Endothelial cell of umbilical vein (primary cell): ENCODE results near the gene ETHE1. TPM values are rescaled to one million over a fixed set of nuclear protein-coding genes. Genes with fewer than 3 reads are reported as not detected.

Source experiments
- BruUV-seq: library from RNA; stranded (reverse); fragments of 400-500 nt; replicated peaks from 2 replicates; lab custom pipeline; 2021; lab: Mats Ljungman, UMichigan
- CTCF ChIA-PET: fragments of 300-600, 350-600 bp; sonication (Branson Sonifier 250); formaldehyde crosslinking; loops from one replicate; lab custom pipeline; 2021; ENCODE audit warnings: antibody characterized with exemption, inconsistent platforms; lab: Charles Lee
- POLR2A ChIA-PET: fragments of 300-600, 350-600 bp; sonication (Branson Sonifier 250); formaldehyde crosslinking; loops from one replicate; lab custom pipeline; 2021; ENCODE audit warnings: antibody characterized with exemption, inconsistent platforms; lab: Charles Lee
- DNase-seq: peaks from one replicate; pipeline ENCODE4 v3.0.0-alpha.2; 2011; ENCODE audit warnings: low read depth, low spot score
- FAIRE-seq: peaks from 2 replicates; lab custom pipeline; 2011; peaks lifted over from hg19 to GRCh38; lab: Jason Lieb, UNC
- H2AFZ ChIP-seq: 2 replicates; pipeline ENCODE4 v1.6.0; 2012; ENCODE audit warnings: low read depth, low read length, control low read depth, inconsistent platforms
- H3K27ac ChIP-seq: 2 replicates; pipeline ENCODE4 v1.5.1; 2011; ENCODE audit warnings: low read depth, mild to moderate bottlenecking, control low read depth, low read length, moderate library complexity; ENCODE audit not compliant: insufficient read depth
- H3K27me3 ChIP-seq, 2 experiments: 2 replicates each; pipeline versions ENCODE4 v1.6.0 to v1.6.1; 2011; ENCODE audit warnings: low read length in 2 of 2, mixed read lengths in 1 of 2; ENCODE audit not compliant: control insufficient read depth in 2 of 2, insufficient read depth in 2 of 2
- H3K36me3 ChIP-seq, 2 experiments: 2 replicates in 1 of 2; 3 replicates in 1 of 2; pipeline ENCODE4 v1.5.1; 2011; ENCODE audit warnings: low read length in 2 of 2, mild to moderate bottlenecking in 1 of 2, moderate library complexity in 1 of 2; ENCODE audit not compliant: control insufficient read depth in 2 of 2, insufficient read depth in 2 of 2; ENCODE audit errors: extremely low read depth in 1 of 2
- H3K4me1 ChIP-seq: 3 replicates; pipeline ENCODE4 v1.5.1; 2011; ENCODE audit warnings: mild to moderate bottlenecking, low read length; ENCODE audit not compliant: control insufficient read depth, insufficient read depth; ENCODE audit errors: extremely low read depth
- H3K4me2 ChIP-seq: 2 replicates; pipeline ENCODE4 v1.6.1; 2011; ENCODE audit warnings: low read length, control low read depth, mixed read lengths; ENCODE audit not compliant: insufficient read depth
- H3K4me3 ChIP-seq, 3 experiments: fragments of 200-600 bp in 1 of 3; sonication (generic), shearing (Covaris generic) in 1 of 3; replicated peaks in 1 of 3; 2 replicates each; pipeline ENCODE4 v1.5.1; 2011 to 2016; ENCODE audit warnings: control low read depth in 3 of 3, low read length in 3 of 3, mild to moderate bottlenecking in 2 of 3, inconsistent platforms in 1 of 3, low read depth in 1 of 3, moderate library complexity in 1 of 3; ENCODE audit not compliant: insufficient read depth in 1 of 3
- H3K79me2 ChIP-seq: 2 replicates; pipeline ENCODE4 v1.6.0; 2012; ENCODE audit warnings: low read length, inconsistent platforms; ENCODE audit not compliant: control insufficient read depth, insufficient read depth
- H3K9ac ChIP-seq: replicated peaks from 2 replicates; pipeline ENCODE3; 2011; ENCODE audit warnings: low read length, control low read depth; ENCODE audit not compliant: insufficient read depth; ENCODE audit errors: extremely low read depth
- H3K9me1 ChIP-seq: replicated peaks from 3 replicates; pipeline ENCODE4 v1.6.0; 2011; ENCODE audit warnings: mild to moderate bottlenecking, low read length; ENCODE audit not compliant: control insufficient read depth, insufficient read depth; ENCODE audit errors: extremely low read depth
- H3K9me3 ChIP-seq: replicated peaks from 2 replicates; pipeline ENCODE4 v1.5.1; 2012; ENCODE audit warnings: low read length, inconsistent platforms; ENCODE audit not compliant: control insufficient read depth, insufficient read depth
- H4K20me1 ChIP-seq: replicated peaks from 2 replicates; pipeline ENCODE3; 2011; ENCODE audit warnings: mild to moderate bottlenecking, low read length; ENCODE audit not compliant: control insufficient read depth, insufficient read depth; ENCODE audit errors: extremely low read depth
- CTCF ChIP-seq, 2 donors: IDR thresholded peaks; 1 replicate in 1 of 2; 2 replicates in 1 of 2; pipeline ENCODE4 v1.5.1; 2011; ENCODE audit warnings: low read length in 2 of 2, mild to moderate bottlenecking in 2 of 2, moderate library complexity in 2 of 2, control low read depth in 1 of 2, inconsistent platforms in 1 of 2, low read depth in 1 of 2; ENCODE audit not compliant: insufficient read depth in 1 of 2; ENCODE audit errors: extremely low read depth in 1 of 2
- EZH2 ChIP-seq: IDR thresholded peaks from 2 replicates; pipeline ENCODE4 v1.6.1; 2012; ENCODE audit warnings: borderline replicate concordance, low read depth, mild to moderate bottlenecking, moderate library complexity, low read length, inconsistent platforms; ENCODE audit not compliant: severe bottlenecking
- FOS ChIP-seq: IDR thresholded peaks from 2 replicates; pipeline ENCODE4 v1.6.1; 2011; ENCODE audit warnings: mild to moderate bottlenecking, low read length, moderate library complexity, borderline replicate concordance; ENCODE audit not compliant: insufficient read depth
- GATA2 ChIP-seq: IDR thresholded peaks from 2 replicates; pipeline ENCODE4 v1.7.0; 2011; ENCODE audit warnings: low read depth, mild to moderate bottlenecking, moderate library complexity, mixed read lengths, low read length; ENCODE audit not compliant: insufficient read length, insufficient read depth
- JUN ChIP-seq: IDR thresholded peaks from 2 replicates; pipeline ENCODE4 v1.6.1; 2011; ENCODE audit warnings: borderline replicate concordance, low read depth; ENCODE audit not compliant: insufficient read length, insufficient read depth
- MAX ChIP-seq: IDR thresholded peaks from 2 replicates; pipeline ENCODE4 v1.6.1; 2011; ENCODE audit not compliant: insufficient read depth, insufficient read length
- MYC ChIP-seq: IDR thresholded peaks from one replicate; pipeline ENCODE4 v1.6.1; 2011; ENCODE audit warnings: mild to moderate bottlenecking, low read depth, low read length
- POLR2A ChIP-seq: IDR thresholded peaks from 2 replicates; pipeline ENCODE4 v1.6.1; 2012; ENCODE audit warnings: low read depth, mild to moderate bottlenecking, control low read depth, low read length
- POLR2AphosphoS5 ChIP-seq: IDR thresholded peaks from 2 replicates; pipeline ENCODE4 v1.6.1; 2012; ENCODE audit warnings: low read depth, mild to moderate bottlenecking, control low read depth, low read length, moderate library complexity; ENCODE audit not compliant: insufficient read depth
- dilution Hi-C: fragments of 300-500 bp; cut with MboI; formaldehyde crosslinking; loops from one replicate; pipeline ENCODE4 v1.15.0; 2019; ENCODE audit warnings: low sequenced_read_pairs; ENCODE audit not compliant: extremely low pct_ligation_motif_present
- intact Hi-C: fragments of 100-400 bp; cut with micrococcal nuclease; formaldehyde crosslinking; loops from one replicate; pipeline ENCODE4 v1.10.0; 2022
- polyA plus RNA-seq, 4 experiments: library from polyadenylated mRNA; depleted of rRNA in 3 of 4; stranded (reverse) in 3 of 4; unstranded in 1 of 4; fragments of >200 nt; gene quantifications; 2 replicates each; pipeline versions ENCODE4 v1.2.1 to v1.2.3, GENCODE V29; 2011 to 2012; ENCODE audit warnings: missing spikeins in 1 of 4
- total RNA-seq: library from RNA; stranded (reverse); gene quantifications from 2 replicates; pipeline ENCODE4 v1.2.3, GENCODE V29; 2021

The ETHE1 gene
- total and polyA plus RNA-seq, 2 donors (not counting 3 experiments of a cell fraction or from before 2014, with no cell fraction given): 34.5 to 124 TPM

GRCh38 chr19:43480574-43480973 lies 46.4 kb downstream of the ETHE1 start:
- dilution Hi-C loops: no loop called here
- intact Hi-C loops: no loop called here
- TF ChIP-seq FOS: no peak
- no peak for TF ChIP-seq MAX
- no peak for TF ChIP-seq POLR2AphosphoS5
- TF ChIP-seq JUN: no peak
- no peak for TF ChIP-seq POLR2A
- TF ChIP-seq EZH2: no peak
- no peak for TF ChIP-seq CTCF (IDR thresholded peaks at IDR 0.05; ENCODE audit: extremely low read depth in 1 of 2, insufficient read depth in 1 of 2, low read depth in 1 of 2, low read length in 2 of 2)
- TF ChIP-seq MYC: no peak
- TF ChIP-seq GATA2: no peak
- Histone ChIP-seq H3K27me3 (no peaks in the 10 kb centered on the region), H4K20me1 (no peaks in the 10 kb centered on the region), H3K9me1 (no peaks in the 10 kb centered on the region), H3K36me3 (peaks cover 0 to 2% of the 10 kb centered on the region in 2 experiments), H3K4me2 (no peak overlapping the region), H3K4me1 (peaks cover 3% of the 10 kb centered on the region), H3K9me3 (no peaks in the 10 kb centered on the region), H3K27ac (no peak overlapping the region), H2AFZ (no peak overlapping the region), H3K4me3 (no peak overlapping the region), H3K79me2 (no peaks in the 10 kb centered on the region), H3K9ac (no peak overlapping the region)
- ChIA-PET POLR2A (no interaction called here), CTCF (interaction anchor here (0.9 to 2.6 kb wide), 6 partner anchors 8 to 48 kb away, joined by 3 to 13 read pairs (median 4); no protein-coding TSS in a partner anchor)
- no peak for DNase-seq
- no TSS peak for BruUV-seq
- no peak for FAIRE-seq
